ENCODE results near the gene MT1E. TPM values are rescaled to one million over a fixed set of nuclear protein-coding genes. Genes with fewer than 3 reads are reported as not detected.

MT1E gene
- total and polyA plus RNA-seq, 2 of the 13 experiments (the other 11 are each of a cell fraction or from before 2014, with no cell fraction given): 110 to 1,072 TPM

DNA sequence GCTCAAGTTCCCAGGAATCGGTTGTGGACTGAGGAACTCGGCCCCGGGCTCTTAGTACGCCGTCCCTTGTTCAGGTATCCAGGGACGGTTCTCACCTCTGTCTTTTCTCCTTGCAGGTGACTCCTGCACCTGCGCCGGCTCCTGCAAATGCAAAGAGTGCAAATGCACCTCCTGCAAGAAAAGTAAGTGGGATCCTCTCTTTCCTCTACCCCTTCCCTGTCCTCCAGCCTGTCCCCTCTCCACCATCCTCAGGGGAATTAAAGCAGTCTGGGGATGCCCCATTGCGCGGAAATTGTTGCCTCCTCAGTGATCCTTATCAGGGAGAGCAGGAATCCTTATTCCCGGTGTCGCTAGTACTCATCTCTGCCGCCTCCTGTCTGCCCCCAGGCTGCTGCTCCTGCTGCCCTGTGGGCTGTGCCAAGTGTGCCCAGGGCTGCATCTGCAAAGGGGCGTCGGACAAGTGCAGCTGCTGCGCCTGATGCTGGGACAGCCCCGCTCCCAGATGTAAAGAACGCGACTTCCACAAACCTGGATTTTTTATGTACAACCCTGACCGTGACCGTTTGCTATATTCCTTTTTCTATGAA lies 16.6 kb upstream of the MT1E start (continued):
- TF ChIP-seq ELF3 (CRISPR knock-in tag; IDR thresholded peaks at IDR 0.05) (no peak), SRSF4 (IDR thresholded peaks at IDR 0.05; ENCODE audit: low read depth, low read length, poor library complexity, severe bottlenecking) (no peak), RFX1 (IDR thresholded peaks at IDR 0.05) (no peak), ZFP36L2 (CRISPR knock-in tag; IDR thresholded peaks at IDR 0.05) (no peak), DNMT1 (CRISPR knock-in tag; IDR thresholded peaks at IDR 0.05) (no peak), TMF1 (CRISPR knock-in tag; IDR thresholded peaks at IDR 0.05; ENCODE audit: low read depth) (no peak), TBX2 (CRISPR knock-in tag; IDR thresholded peaks at IDR 0.05; ENCODE audit: borderline replicate concordance) (no peak), ETV6 (CRISPR knock-in tag; conservative IDR thresholded peaks at IDR 0.05) (no peak), FOXA1 (IDR thresholded peaks at IDR 0.05) (no peak), FOXA1 (CRISPR knock-in tag; IDR thresholded peaks at IDR 0.05) (no peak), SRSF9 (IDR thresholded peaks at IDR 0.05; ENCODE audit: borderline replicate concordance, insufficient read depth, low read depth, low read length, poor library complexity, severe bottlenecking) (no peak), TARDBP (CRISPR knock-in tag; IDR thresholded peaks at IDR 0.05) (no peak), ZNF724P (CRISPR knock-in tag; IDR thresholded peaks at IDR 0.05; ENCODE audit: borderline replicate concordance) (0 out of 2 replicates have a peak, but pooled peaks have one; percentile 49), RFX5 (IDR thresholded peaks at IDR 0.05; ENCODE audit: low read depth, low read length) (no peak), NR2C2 (CRISPR knock-in tag; IDR thresholded peaks at IDR 0.05; ENCODE audit: borderline replicate concordance) (no peak), THAP11 (CRISPR knock-in tag; IDR thresholded peaks at IDR 0.05) (no peak), NCOA1 (CRISPR knock-in tag; IDR thresholded peaks at IDR 0.05) (no peak), ZNF317 (CRISPR knock-in tag; IDR thresholded peaks at IDR 0.05) (0 out of 2 replicates have a peak, but pooled peaks have one; percentile 8), ZNF570 (CRISPR knock-in tag; IDR thresholded peaks at IDR 0.05; ENCODE audit: borderline replicate concordance) (no peak), RXRA (CRISPR knock-in tag; IDR thresholded peaks at IDR 0.05) (no peak)
- TF ChIP-seq, protein P1, sequence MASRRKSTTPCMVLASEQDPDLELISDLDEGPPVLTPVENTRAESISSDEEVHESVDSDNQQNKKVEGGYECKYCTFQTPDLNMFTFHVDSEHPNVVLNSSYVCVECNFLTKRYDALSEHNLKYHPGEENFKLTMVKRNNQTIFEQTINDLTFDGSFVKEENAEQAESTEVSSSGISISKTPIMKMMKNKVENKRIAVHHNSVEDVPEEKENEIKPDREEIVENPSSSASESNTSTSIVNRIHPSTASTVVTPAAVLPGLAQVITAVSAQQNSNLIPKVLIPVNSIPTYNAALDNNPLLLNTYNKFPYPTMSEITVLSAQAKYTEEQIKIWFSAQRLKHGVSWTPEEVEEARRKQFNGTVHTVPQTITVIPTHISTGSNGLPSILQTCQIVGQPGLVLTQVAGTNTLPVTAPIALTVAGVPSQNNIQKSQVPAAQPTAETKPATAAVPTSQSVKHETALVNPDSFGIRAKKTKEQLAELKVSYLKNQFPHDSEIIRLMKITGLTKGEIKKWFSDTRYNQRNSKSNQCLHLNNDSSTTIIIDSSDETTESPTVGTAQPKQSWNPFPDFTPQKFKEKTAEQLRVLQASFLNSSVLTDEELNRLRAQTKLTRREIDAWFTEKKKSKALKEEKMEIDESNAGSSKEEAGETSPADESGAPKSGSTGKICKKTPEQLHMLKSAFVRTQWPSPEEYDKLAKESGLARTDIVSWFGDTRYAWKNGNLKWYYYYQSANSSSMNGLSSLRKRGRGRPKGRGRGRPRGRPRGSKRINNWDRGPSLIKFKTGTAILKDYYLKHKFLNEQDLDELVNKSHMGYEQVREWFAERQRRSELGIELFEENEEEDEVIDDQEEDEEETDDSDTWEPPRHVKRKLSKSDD (CRISPR knock-in tag; IDR thresholded peaks at IDR 0.05; ENCODE audit: low read depth): 0 out of 2 replicates have a peak, but pooled peaks have one; percentile 21
- TF ChIP-seq, protein P2, sequence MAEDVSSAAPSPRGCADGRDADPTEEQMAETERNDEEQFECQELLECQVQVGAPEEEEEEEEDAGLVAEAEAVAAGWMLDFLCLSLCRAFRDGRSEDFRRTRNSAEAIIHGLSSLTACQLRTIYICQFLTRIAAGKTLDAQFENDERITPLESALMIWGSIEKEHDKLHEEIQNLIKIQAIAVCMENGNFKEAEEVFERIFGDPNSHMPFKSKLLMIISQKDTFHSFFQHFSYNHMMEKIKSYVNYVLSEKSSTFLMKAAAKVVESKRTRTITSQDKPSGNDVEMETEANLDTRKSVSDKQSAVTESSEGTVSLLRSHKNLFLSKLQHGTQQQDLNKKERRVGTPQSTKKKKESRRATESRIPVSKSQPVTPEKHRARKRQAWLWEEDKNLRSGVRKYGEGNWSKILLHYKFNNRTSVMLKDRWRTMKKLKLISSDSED (CRISPR knock-in tag; IDR thresholded peaks at IDR 0.05): no peak
- TF ChIP-seq, protein P3, sequence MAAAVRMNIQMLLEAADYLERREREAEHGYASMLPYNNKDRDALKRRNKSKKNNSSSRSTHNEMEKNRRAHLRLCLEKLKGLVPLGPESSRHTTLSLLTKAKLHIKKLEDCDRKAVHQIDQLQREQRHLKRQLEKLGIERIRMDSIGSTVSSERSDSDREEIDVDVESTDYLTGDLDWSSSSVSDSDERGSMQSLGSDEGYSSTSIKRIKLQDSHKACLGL (CRISPR knock-in tag; IDR thresholded peaks at IDR 0.05): no peak
- TF ChIP-seq, protein P4, sequence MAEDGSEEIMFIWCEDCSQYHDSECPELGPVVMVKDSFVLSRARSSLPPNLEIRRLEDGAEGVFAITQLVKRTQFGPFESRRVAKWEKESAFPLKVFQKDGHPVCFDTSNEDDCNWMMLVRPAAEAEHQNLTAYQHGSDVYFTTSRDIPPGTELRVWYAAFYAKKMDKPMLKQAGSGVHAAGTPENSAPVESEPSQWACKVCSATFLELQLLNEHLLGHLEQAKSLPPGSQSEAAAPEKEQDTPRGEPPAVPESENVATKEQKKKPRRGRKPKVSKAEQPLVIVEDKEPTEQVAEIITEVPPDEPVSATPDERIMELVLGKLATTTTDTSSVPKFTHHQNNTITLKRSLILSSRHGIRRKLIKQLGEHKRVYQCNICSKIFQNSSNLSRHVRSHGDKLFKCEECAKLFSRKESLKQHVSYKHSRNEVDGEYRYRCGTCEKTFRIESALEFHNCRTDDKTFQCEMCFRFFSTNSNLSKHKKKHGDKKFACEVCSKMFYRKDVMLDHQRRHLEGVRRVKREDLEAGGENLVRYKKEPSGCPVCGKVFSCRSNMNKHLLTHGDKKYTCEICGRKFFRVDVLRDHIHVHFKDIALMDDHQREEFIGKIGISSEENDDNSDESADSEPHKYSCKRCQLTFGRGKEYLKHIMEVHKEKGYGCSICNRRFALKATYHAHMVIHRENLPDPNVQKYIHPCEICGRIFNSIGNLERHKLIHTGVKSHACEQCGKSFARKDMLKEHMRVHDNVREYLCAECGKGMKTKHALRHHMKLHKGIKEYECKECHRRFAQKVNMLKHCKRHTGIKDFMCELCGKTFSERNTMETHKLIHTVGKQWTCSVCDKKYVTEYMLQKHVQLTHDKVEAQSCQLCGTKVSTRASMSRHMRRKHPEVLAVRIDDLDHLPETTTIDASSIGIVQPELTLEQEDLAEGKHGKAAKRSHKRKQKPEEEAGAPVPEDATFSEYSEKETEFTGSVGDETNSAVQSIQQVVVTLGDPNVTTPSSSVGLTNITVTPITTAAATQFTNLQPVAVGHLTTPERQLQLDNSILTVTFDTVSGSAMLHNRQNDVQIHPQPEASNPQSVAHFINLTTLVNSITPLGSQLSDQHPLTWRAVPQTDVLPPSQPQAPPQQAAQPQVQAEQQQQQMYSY (CRISPR knock-in tag; IDR thresholded peaks at IDR 0.05): no peak

All from HepG2 (cell line).